Measurements from ENCODE around the gene LIMS1.

The LIMS1 gene

DNA sequence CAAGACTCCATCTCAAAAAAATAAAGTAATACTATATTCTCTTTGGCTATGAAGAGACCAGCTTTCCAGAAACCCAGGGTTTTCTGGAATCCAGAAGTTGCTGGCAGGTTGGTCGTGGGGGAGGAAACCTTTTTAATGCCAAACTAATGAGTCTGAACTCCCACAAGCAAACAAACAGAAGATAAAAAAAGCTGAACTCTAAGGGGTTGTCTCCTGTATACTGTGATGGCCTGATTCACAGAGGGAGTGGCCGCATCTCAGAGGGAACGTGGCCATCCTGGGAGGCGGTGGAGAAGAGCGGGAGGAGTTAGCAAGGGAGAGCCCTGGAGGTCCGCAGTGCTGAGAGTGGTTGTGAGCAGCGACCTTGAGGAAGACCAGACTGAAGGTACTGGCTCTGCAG is 36.1 kb downstream of the LIMS1 start:
- no peak for DNase-seq (ENCODE audit: extremely low spot score)
- no peak for TF ChIP-seq ARNT (IDR thresholded peaks at IDR 0.05)
- TF ChIP-seq FOXM1 (IDR thresholded peaks at IDR 0.05; ENCODE audit: borderline replicate concordance) = no peak
- no peak for TF ChIP-seq L3MBTL2 (conservative IDR thresholded peaks at IDR 0.05)
- no peak for TF ChIP-seq FOXA1 (IDR thresholded peaks at IDR 0.05)
- TF ChIP-seq FOXK2 (IDR thresholded peaks at IDR 0.05) = no peak
- no peak for TF ChIP-seq ELF4 (IDR thresholded peaks at IDR 0.05)
- TF ChIP-seq SP1 (IDR thresholded peaks at IDR 0.05) = no peak
- no peak for TF ChIP-seq CTBP1 (IDR thresholded peaks at IDR 0.05; ENCODE audit: borderline replicate concordance)
- no peak for TF ChIP-seq NFRKB (IDR thresholded peaks at IDR 0.05)
- TF ChIP-seq HDGF (IDR thresholded peaks at IDR 0.05; ENCODE audit: borderline replicate concordance) = no peak
- ChIA-PET POLR2A (interaction anchor here (1.4 to 2.8 kb wide), 3 partner anchors 37 to 193 kb away, joined by 3 to 8 read pairs (median 6); partner anchors contain the start of genes GCC2, LIMS1 and SULT1C4), CTCF (no interaction called here)

DNA sequence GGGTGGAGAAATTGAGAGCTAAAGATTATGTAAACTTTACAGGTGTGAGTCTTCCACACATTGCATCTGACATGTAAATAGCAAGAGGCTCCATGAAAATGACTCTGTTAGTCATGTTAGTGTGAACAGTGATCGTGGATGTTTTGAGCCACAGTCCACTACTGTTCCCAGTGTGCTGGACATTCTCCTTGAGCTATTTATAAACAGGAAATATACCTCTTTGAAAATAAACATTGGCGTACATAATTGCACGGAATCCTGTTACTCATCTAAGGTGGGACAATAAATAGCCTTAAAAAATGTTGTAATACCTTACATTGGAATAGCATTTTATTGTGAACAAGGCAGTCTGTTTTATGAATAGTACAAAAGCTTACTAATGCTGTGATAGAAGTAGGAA is 37.0 kb downstream of the LIMS1 start:
- TF ChIP-seq SP1 (IDR thresholded peaks at IDR 0.05) (no peak), HDGF (IDR thresholded peaks at IDR 0.05; ENCODE audit: borderline replicate concordance) (no peak), FOXA1 (IDR thresholded peaks at IDR 0.05) (no peak), ELF4 (IDR thresholded peaks at IDR 0.05) (no peak), NFRKB (IDR thresholded peaks at IDR 0.05) (no peak), FOXK2 (IDR thresholded peaks at IDR 0.05) (no peak), ARNT (IDR thresholded peaks at IDR 0.05) (no peak), ZNF384 (IDR thresholded peaks at IDR 0.05) (no peak)
- TF ChIP-seq, protein P1, sequence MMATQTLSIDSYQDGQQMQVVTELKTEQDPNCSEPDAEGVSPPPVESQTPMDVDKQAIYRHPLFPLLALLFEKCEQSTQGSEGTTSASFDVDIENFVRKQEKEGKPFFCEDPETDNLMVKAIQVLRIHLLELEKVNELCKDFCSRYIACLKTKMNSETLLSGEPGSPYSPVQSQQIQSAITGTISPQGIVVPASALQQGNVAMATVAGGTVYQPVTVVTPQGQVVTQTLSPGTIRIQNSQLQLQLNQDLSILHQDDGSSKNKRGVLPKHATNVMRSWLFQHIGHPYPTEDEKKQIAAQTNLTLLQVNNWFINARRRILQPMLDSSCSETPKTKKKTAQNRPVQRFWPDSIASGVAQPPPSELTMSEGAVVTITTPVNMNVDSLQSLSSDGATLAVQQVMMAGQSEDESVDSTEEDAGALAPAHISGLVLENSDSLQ (IDR thresholded peaks at IDR 0.05) = no peak
- ChIA-PET CTCF (interaction anchor here (0.6 to 1.1 kb wide), 2 partner anchors 13 to 1140 kb away, joined by 6 to 8 read pairs; no protein-coding TSS in a partner anchor), POLR2A (interaction anchor here (1.4 to 2.8 kb wide), 3 partner anchors 37 to 194 kb away, joined by 3 to 8 read pairs (median 6); partner anchors contain the start of genes GCC2, LIMS1 and SULT1C4)
- no peak for DNase-seq (ENCODE audit: extremely low spot score)

DNA sequence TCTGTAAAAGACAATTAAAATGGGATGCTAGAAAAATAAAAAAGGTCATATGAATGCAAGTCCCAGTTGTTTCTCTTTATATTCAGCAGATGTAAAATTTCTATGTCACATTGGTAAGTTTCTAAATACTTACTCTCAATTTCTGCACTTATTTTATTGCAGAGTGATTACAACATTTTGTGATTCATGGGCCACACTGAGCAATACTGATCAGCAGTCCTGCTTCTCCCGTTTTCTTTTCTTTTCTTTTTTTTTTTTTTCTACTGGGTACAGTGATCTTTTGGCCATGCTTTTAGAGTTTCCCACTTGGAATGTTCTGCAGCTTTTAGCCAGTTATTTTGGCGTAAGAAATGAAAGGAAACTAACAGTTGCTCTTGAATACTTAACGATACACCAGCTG is 38.8 kb downstream of the LIMS1 start:
- TF ChIP-seq HDGF (IDR thresholded peaks at IDR 0.05; ENCODE audit: borderline replicate concordance) (no peak), ARNT (IDR thresholded peaks at IDR 0.05) (no peak), L3MBTL2 (conservative IDR thresholded peaks at IDR 0.05) (no peak), CTBP1 (IDR thresholded peaks at IDR 0.05; ENCODE audit: borderline replicate concordance) (no peak), FOXM1 (IDR thresholded peaks at IDR 0.05; ENCODE audit: borderline replicate concordance) (no peak), NFRKB (IDR thresholded peaks at IDR 0.05) (no peak), BHLHE40 (IDR thresholded peaks at IDR 0.05; ENCODE audit: borderline replicate concordance) (no peak), ZNF384 (IDR thresholded peaks at IDR 0.05) (no peak), LEF1 (IDR thresholded peaks at IDR 0.05; ENCODE audit: borderline replicate concordance) (no peak), SP1 (IDR thresholded peaks at IDR 0.05) (no peak), FOXA1 (IDR thresholded peaks at IDR 0.05) (no peak), FOXK2 (IDR thresholded peaks at IDR 0.05) (no peak), SUZ12 (IDR thresholded peaks at IDR 0.05) (no peak), ELF4 (IDR thresholded peaks at IDR 0.05) (no peak), TARDBP (IDR thresholded peaks at IDR 0.05) (no peak)
- TF ChIP-seq, protein P1 (IDR thresholded peaks at IDR 0.05) = no peak
- ChIA-PET CTCF (no interaction called here), POLR2A (interaction anchor here (1.3 to 2.8 kb wide), 2 partner anchors 38 to 39 kb away, joined by 3 to 8 read pairs; partner anchors contain the start of gene LIMS1)
- no peak for DNase-seq (ENCODE audit: extremely low spot score)

DNA sequence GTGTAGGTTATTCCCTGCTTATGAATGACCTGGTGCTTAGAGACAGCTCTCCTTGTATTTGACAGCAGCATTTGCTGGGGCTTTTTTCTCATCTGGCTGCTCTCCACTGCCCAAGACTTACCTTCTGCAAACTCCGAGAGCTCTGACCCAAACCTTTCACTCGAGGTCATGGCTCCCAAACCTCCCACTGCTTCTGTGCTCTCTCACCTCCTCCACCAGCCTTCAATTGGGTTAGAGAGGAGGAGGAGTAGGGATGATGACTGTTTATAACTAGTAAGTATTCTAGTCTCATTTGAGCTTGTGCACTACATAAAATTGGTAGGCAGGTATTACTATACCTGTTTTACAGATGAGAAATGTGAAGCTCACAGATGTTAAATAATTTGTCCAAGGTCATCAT is 40.1 kb downstream of the LIMS1 start:
- POLR2A ChIA-PET = interaction anchor here (0.8 to 1.3 kb wide), 4 partner anchors 39 to 197 kb away, joined by 3 read pairs; partner anchors contain the start of genes LIMS1 and SULT1C4
- TF ChIP-seq FOXK2 (IDR thresholded peaks at IDR 0.05) (no peak), FOXM1 (IDR thresholded peaks at IDR 0.05; ENCODE audit: borderline replicate concordance) (no peak), CTBP1 (IDR thresholded peaks at IDR 0.05; ENCODE audit: borderline replicate concordance) (no peak), TARDBP (IDR thresholded peaks at IDR 0.05) (no peak), SP1 (IDR thresholded peaks at IDR 0.05) (no peak), NFRKB (IDR thresholded peaks at IDR 0.05) (no peak), LEF1 (IDR thresholded peaks at IDR 0.05; ENCODE audit: borderline replicate concordance) (no peak), FOXA1 (IDR thresholded peaks at IDR 0.05) (no peak), ARNT (IDR thresholded peaks at IDR 0.05) (no peak), HDGF (IDR thresholded peaks at IDR 0.05; ENCODE audit: borderline replicate concordance) (no peak), L3MBTL2 (conservative IDR thresholded peaks at IDR 0.05) (no peak), BHLHE40 (IDR thresholded peaks at IDR 0.05; ENCODE audit: borderline replicate concordance) (no peak), SUZ12 (IDR thresholded peaks at IDR 0.05) (no peak), ELF4 (IDR thresholded peaks at IDR 0.05) (no peak), ZNF384 (IDR thresholded peaks at IDR 0.05) (no peak)
- TF ChIP-seq, protein P1 (IDR thresholded peaks at IDR 0.05) = no peak
- no peak for DNase-seq (ENCODE audit: extremely low spot score)
- CTCF ChIA-PET = interaction anchor here (0.8 kb wide), 1 partner anchor 20 kb away, joined by 4 read pairs; no protein-coding TSS in a partner anchor

DNA sequence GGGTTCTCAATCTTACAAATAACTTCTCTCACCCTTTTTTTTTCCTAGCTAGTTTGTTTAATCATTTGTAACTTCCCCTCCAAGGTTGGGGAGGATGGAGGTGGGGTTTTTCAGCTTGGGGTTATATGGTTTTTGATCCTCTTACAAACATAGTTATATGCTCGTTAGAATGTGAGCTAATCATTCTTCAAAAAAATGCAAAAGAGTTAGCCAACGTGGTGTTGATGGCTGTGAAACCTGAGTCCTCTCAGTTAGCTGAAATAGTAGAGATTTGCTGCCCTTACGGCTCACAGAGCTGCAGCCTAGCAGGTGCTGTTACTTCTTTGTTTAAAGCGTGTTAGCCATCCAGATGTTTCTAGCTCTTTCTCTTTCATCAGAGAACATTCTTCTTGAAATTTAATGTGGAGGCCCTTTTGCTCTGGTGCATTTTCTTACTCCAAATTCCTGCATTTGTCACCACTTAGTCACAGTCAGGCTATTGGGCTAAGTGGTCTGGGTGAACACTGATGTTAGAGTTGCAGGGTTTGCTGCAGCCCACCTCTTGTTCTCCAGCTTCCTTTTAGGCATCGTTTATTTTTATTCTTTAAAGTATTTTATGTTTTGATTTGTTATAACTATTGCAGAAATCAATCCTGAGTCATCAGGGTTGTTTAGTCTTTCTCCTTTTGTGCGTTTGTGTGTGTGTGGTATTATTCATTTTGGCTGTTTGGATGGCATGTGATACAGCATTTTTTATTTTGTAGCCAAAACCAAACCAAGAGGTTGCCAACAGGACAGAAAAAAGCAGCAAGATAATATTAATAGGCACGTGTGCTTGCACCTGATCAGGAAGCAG is 41.1 kb downstream of the LIMS1 start:
- POLR2A ChIA-PET = interaction anchor here (0.8 to 1.3 kb wide), 4 partner anchors 8 to 198 kb away, joined by 3 read pairs; partner anchors contain the start of gene SULT1C4
- no peak for DNase-seq (ENCODE audit: extremely low spot score)
- TF ChIP-seq NFRKB (IDR thresholded peaks at IDR 0.05) (no peak), LEF1 (IDR thresholded peaks at IDR 0.05; ENCODE audit: borderline replicate concordance) (no peak), SUZ12 (IDR thresholded peaks at IDR 0.05) (no peak), FOXK2 (IDR thresholded peaks at IDR 0.05) (no peak), ARNT (IDR thresholded peaks at IDR 0.05) (no peak), FOXM1 (IDR thresholded peaks at IDR 0.05; ENCODE audit: borderline replicate concordance) (no peak), BHLHE40 (IDR thresholded peaks at IDR 0.05; ENCODE audit: borderline replicate concordance) (no peak), SP1 (IDR thresholded peaks at IDR 0.05) (no peak), CTBP1 (IDR thresholded peaks at IDR 0.05; ENCODE audit: borderline replicate concordance) (no peak), FOXA1 (IDR thresholded peaks at IDR 0.05) (no peak), TARDBP (IDR thresholded peaks at IDR 0.05) (no peak), ELF4 (IDR thresholded peaks at IDR 0.05) (no peak), ZNF384 (IDR thresholded peaks at IDR 0.05) (no peak), HDGF (IDR thresholded peaks at IDR 0.05; ENCODE audit: borderline replicate concordance) (no peak), L3MBTL2 (conservative IDR thresholded peaks at IDR 0.05) (no peak)
- TF ChIP-seq, protein P1 (IDR thresholded peaks at IDR 0.05) = no peak
- CTCF ChIA-PET = interaction anchor here (1.1 kb wide), 1 partner anchor 9 kb away, joined by 6 read pairs; no protein-coding TSS in a partner anchor
